GM18861 (cell line): ENCODE data around the gene ATF6.
A peak's percentile ranks its signal among the peaks of the same experiment; 100 is the strongest.

Source experiments
- ATAC-seq: cut with Tn5 transposase; IDR thresholded peaks from one replicate; pipeline ENCODE4 v1.9.1; 2021; ENCODE audit not compliant: unreplicated experiment

Gene ATF6

GRCh38 chr1:161933592-161934588 is 167.8 kb downstream of the ATF6 start:
- peak; percentile 67 for ATAC-seq

GRCh38 chr1:161935264-161935663 is 169.1 kb downstream of the ATF6 start:
- no peak for ATAC-seq

- no peak for ATAC-seq
Measured at GRCh38 chr1:161936786-161937185, 170.7 kb downstream of the ATF6 start.

DNA sequence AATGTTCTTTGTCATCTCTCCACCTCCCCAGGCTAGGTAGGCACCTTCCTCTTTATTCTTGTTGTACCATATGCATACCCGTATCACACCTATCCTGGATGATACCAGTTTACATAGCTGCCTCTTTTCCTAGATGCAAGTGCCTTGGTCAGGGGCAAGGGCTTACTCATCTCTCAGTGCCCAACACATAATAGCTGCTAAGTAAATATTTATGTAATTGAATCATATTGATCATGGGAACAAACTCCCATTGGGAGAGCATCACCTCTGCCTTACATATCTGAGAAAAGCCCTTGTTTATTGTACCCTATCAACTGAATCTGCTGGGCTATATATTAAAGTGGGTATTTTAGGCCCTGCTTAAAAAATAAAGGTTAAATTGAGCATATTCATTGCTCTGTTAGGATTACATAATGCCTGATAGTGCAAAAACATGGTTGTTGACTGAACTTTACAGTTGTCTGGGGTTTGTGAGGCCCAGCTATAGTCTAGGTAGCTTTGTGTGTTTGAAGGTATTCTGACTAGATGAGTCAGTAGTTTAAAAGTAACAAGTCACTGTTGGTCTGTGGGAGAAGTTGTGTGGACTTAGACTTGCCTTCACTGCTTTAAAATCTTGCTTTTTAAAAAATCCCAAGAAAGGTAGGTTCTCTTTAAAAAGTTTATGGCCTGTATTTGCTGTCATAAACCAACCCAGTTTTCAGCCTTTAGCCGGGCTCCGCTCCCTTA is 174.9 kb downstream of the ATF6 start:
- no peak for ATAC-seq

DNA sequence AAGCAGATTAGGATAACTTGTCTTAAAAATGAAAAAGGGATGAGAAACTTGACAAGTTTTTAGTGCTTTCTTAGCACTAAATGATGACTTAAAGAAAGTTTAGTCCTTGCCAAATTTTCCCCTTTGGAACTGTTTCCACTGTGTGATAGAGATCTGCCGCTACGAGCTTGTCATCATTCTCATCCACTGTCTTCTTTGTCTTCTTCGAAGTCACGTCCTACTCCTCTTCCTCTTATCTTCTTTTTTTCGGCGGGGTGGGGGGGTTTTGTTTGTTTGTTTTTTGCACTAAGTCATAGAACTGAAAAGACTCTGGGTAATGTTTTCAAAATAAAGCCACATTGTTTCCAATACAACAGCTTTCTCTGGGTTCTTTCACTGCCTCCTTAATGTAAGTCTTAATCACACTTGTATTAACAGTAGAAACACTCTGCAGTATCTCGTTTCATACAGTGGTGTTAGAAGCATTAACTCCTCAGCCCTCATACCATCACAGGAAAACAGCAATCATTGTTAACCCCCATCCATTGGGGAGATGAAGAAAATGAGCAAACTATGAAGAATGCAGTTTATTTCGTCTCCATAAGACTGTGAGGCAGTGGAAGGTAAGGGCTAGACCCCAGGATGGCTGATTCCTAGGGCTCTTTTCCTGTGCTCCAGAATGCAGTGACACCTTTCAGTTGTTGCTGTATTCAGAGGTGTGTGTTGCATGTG is 175.8 kb downstream of the ATF6 start:
- no peak for ATAC-seq

DNA sequence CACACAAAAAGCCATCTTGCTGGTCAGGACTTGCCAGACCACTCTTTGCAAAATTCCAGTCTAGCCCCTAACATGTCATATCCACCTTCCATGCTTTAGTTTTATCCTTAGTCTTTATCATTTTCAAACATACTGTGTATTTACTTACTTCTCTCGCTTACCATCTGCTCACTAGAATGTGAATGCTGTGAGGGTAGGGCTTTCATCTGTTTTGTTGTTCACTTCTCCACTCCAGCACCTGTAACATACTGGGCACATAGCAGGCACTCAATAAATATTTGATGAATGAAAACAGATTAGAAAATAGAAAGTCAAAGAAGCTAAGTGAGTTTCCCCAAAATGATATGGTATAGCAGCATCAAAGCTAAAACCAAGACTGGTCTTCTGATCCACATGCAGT is 177.6 kb downstream of the ATF6 start:
- no peak for ATAC-seq

DNA sequence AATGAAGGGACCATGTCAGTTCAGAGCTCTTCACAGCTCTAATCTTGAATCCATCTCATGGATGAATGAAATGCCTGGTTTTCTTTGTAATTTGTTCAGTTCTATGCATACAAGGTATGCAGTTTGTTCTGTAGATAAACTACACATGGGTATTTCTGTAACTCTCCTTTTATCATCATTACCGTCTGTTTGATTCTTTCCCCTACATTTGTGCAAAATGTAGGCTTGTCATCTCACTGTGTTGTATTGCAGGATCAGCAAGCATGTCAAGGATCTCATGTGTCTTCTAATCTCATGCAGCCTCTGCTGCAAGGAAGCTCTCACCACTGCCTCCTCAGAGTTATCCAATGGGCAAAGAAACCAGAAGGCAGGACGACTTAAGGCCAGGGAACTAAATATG is 178.3 kb downstream of the ATF6 start:
- ATAC-seq, result no peak

- no peak for ATAC-seq
Measured at GRCh38 chr1:161945306-161946060, 179.4 kb downstream of the ATF6 start.

- ATAC-seq, result no peak
Measured at GRCh38 chr1:161946071-161946987, 180.2 kb downstream of the ATF6 start.

GRCh38 chr1:161948435-161948834 is 182.3 kb downstream of the ATF6 start:
- ATAC-seq, result no peak

DNA sequence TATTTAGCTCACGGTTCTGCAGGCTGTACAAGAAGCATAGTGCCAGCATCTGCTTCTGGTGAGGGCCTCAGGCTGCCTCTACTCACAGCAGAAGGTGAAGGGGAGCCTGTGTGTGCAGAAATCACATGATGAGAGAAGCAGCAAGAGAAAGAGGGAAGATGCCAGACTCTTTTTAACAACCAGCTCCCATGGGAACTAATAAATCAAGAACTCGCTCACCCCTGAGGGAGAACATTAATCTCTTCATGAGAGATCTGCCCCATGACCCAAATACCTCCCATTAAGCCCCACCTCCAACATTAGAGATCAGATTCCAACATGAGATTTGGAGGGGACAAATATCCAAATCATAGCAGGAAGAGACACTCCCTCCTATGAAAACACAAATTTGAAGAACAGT is 183.4 kb downstream of the ATF6 start:
- no peak for ATAC-seq

DNA sequence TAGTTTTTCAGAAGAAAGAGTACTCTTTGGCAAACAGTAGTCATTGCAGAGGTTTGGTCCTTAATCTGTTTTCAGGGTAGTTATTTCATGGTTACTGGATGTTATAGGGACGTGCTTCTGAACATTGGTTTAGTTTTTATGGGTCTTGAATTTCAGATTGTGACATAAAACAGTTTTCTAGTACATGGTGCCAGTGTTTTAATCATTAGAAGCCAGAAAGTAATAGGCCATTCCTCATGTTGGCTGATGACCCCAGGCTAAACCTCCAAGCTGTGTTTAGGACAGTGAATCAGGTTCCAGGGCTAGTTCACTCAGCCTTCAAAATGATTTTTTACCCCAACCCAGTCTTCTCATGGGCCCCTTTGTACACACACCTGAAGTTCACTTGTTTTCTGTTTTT is 184.3 kb downstream of the ATF6 start:
- ATAC-seq, result no peak

DNA sequence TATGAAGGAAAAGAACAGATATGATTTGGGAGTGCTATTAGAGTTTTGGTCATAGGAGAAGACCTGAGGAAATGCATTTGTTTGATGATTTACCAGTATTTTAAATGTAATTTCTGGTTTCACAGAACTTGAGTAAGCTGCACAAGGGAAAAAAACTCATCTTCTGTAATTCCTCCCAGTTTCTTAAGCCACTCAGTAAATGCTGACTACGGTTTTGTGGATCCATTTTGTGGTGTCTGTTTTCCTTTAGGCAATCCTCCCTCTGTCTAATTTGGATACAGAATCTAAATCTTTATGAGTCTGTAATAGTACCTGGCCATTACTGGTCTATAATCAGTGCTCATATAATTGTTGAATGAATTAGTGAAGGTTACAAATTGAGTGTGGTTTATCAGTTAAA is 185.5 kb downstream of the ATF6 start:
- ATAC-seq, result no peak

DNA sequence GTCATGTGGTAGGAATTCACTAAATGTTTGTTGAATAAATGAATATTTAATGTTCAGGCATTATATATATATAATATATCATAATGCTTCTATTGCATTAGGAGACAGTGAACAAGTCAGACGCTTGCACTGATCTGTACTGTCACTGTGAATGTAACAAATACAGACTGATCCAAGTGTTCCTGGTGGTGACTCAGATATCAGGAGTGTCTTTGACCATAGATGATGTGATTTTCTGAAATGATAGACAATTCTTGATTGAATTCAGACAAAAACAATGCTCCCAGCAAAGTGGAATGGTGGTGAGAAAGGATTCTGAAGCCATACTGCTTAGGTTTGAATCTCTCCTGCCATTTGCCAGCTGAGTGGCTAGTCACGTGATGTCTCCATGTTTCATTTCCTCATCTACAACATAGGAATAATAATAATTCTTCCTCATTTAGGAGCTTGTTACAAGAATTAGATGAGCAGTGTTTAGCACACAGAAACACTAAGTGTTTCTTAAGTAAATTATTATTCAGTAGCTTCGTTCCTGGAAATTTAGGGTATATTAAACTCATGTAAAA is 186.6 kb downstream of the ATF6 start:
- ATAC-seq, result no peak

GRCh38 chr1:161953256-161953920 is 187.3 kb downstream of the ATF6 start:
- ATAC-seq, result no peak

- no peak for ATAC-seq
Measured at GRCh38 chr1:161954050-161954449, 187.9 kb downstream of the ATF6 start.

DNA sequence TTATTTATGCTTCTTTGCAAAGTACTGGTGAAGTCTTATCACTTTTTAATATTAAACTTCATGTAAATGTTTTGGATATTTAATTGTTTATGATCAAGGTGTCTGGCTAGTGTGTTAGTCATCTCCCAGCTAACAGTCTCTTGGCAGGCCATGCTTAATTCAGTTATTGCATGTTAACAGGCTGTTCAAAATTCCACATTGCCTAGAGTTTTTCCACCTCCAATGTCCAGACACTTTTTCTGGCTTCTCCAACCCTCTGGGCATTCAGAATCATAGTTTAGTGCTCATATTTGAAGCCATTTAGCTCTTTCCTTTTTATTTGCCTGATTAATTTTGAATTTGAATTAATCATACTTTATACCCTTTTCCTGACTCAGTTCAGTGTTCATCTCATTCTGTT is 188.3 kb downstream of the ATF6 start:
- no peak for ATAC-seq

GRCh38 chr1:161955606-161956005 is 189.5 kb downstream of the ATF6 start:
- ATAC-seq, result no peak

GRCh38 chr1:161956097-161956496 is 190.0 kb downstream of the ATF6 start:
- no peak for ATAC-seq
